Liver (tissue), 9 donors: Measurements from ENCODE around the gene MBD6. TPM values are rescaled to one million over a fixed set of nuclear protein-coding genes. Genes with fewer than 3 reads are reported as not detected.

Experiments
- DNase-seq: peaks from one replicate; pipeline ENCODE4 v3.0.0-alpha.2; 2017; ENCODE audit warnings: low spot score
- H3K27ac ChIP-seq, 2 donors: one replicate each; pipeline ENCODE4 v1.7.0; 2013; ENCODE audit warnings: inconsistent platforms in 2 of 2, low read length in 2 of 2, control low read depth in 1 of 2, low read depth in 1 of 2, mild to moderate bottlenecking in 1 of 2
- H3K27me3 ChIP-seq, 4 donors: one replicate each; pipeline versions ENCODE4 v1.6.1 to v1.7.0; 2013; ENCODE audit warnings: low read length in 3 of 4, inconsistent platforms in 1 of 4, mild to moderate bottlenecking in 1 of 4, moderate library complexity in 1 of 4; ENCODE audit not compliant: control insufficient read depth in 4 of 4, insufficient read depth in 4 of 4
- H3K36me3 ChIP-seq, 4 donors: one replicate each; pipeline versions ENCODE4 v1.6.1 to v1.7.0; 2013; ENCODE audit warnings: low read length in 3 of 4, mild to moderate bottlenecking in 3 of 4, low read depth in 1 of 4, moderate library complexity in 1 of 4; ENCODE audit not compliant: control insufficient read depth in 4 of 4, insufficient read depth in 3 of 4
- H3K4me1 ChIP-seq, 4 donors: one replicate each; pipeline versions ENCODE4 v1.6.1 to v1.7.0; 2013; ENCODE audit warnings: low read length in 3 of 4, mild to moderate bottlenecking in 3 of 4, moderate library complexity in 1 of 4; ENCODE audit not compliant: control insufficient read depth in 4 of 4, insufficient read depth in 4 of 4
- H3K4me3 ChIP-seq, 3 donors: one replicate each; pipeline versions ENCODE4 v1.6.1 to v1.7.0; 2013; ENCODE audit warnings: low read length in 3 of 3, control low read depth in 1 of 3, low read depth in 1 of 3, mild to moderate bottlenecking in 1 of 3
- H3K9ac ChIP-seq, 2 donors: one replicate each; pipeline ENCODE4 v1.7.0; 2013; ENCODE audit warnings: low read length in 2 of 2, mild to moderate bottlenecking in 2 of 2, moderate library complexity in 2 of 2, control low read depth in 1 of 2, low read depth in 1 of 2
- H3K9me3 ChIP-seq, 4 donors: one replicate each; pipeline versions ENCODE4 v1.6.1 to v1.7.0; 2013; ENCODE audit warnings: low read length in 3 of 4; ENCODE audit not compliant: control insufficient read depth in 4 of 4
- ATF3 ChIP-seq: IDR thresholded peaks from 2 replicates; pipeline ENCODE4 v1.6.1; 2016; ENCODE audit warnings: antibody characterized with exemption
- CTCF ChIP-seq: fragments of 150-350 bp; IDR thresholded peaks from 2 replicates; pipeline ENCODE4 v1.5.1; 2017; ENCODE audit warnings: improper control_type of control experiment, low read depth, low read length; ENCODE audit not compliant: missing input control
- EGR1 ChIP-seq, 2 donors: IDR thresholded peaks; 2 replicates each; pipeline ENCODE4 v1.6.1; 2016 to 2018; ENCODE audit warnings: antibody characterized with exemption in 2 of 2, low read depth in 2 of 2
- FOXA1 ChIP-seq: IDR thresholded peaks from 2 replicates; pipeline ENCODE4 v1.6.1; 2016; ENCODE audit warnings: antibody characterized with exemption
- FOXA2 ChIP-seq: IDR thresholded peaks from 2 replicates; pipeline ENCODE4 v1.6.1; 2016; ENCODE audit warnings: antibody characterized with exemption
- GABPA ChIP-seq, 2 donors: IDR thresholded peaks in 1 of 2; conservative IDR thresholded peaks in 1 of 2; 2 replicates each; pipeline ENCODE4 v1.6.1; 2016; ENCODE audit warnings: antibody characterized with exemption in 2 of 2, mild to moderate bottlenecking in 1 of 2, moderate library complexity in 1 of 2
- HNF4A ChIP-seq, 2 donors: conservative IDR thresholded peaks; 2 replicates each; pipeline ENCODE4 v1.6.1; 2016; ENCODE audit warnings: antibody characterized with exemption in 2 of 2, mild to moderate bottlenecking in 2 of 2
- HNF4G ChIP-seq: IDR thresholded peaks from 2 replicates; pipeline ENCODE4 v1.6.1; 2016; ENCODE audit warnings: antibody characterized with exemption
- JUND ChIP-seq, 2 donors: IDR thresholded peaks; 2 replicates each; pipeline ENCODE4 v1.6.1; 2016; ENCODE audit warnings: antibody characterized with exemption in 2 of 2
- NR2F2 ChIP-seq: IDR thresholded peaks from 2 replicates; pipeline ENCODE4 v1.6.1; 2016; ENCODE audit warnings: antibody characterized with exemption
- RAD21 ChIP-seq, 2 donors: IDR thresholded peaks; 2 replicates each; pipeline ENCODE4 v1.6.1; 2016; ENCODE audit warnings: antibody characterized with exemption in 2 of 2, mild to moderate bottlenecking in 2 of 2
- RXRA ChIP-seq, 2 donors: IDR thresholded peaks; 2 replicates each; pipeline ENCODE4 v1.6.1; 2017 to 2018; ENCODE audit warnings: antibody characterized with exemption in 2 of 2, mild to moderate bottlenecking in 1 of 2
- SP1 ChIP-seq: IDR thresholded peaks from 2 replicates; pipeline ENCODE4 v1.6.1; 2018; ENCODE audit warnings: antibody characterized with exemption, mild to moderate bottlenecking
- TAF1 ChIP-seq: conservative IDR thresholded peaks from 2 replicates; pipeline ENCODE4 v1.6.1; 2016; ENCODE audit warnings: antibody characterized with exemption, mild to moderate bottlenecking
- YY1 ChIP-seq: IDR thresholded peaks from 2 replicates; pipeline ENCODE4 v1.6.1; 2016; ENCODE audit warnings: antibody characterized with exemption, mild to moderate bottlenecking
- ZBTB33 ChIP-seq: IDR thresholded peaks from 2 replicates; pipeline ENCODE4 v1.6.1; 2016; ENCODE audit warnings: antibody characterized with exemption
- WGBS: extraction: QIAGEN DNeasy Blood & Tissue Kit; methylation state at CpG from one replicate; pipeline ENCODE4 v1.1.7; 2013; 5-methylcytosine and 5-hydroxymethylcytosine counted together
- polyA plus RNA-seq, 2 donors: library from polyadenylated mRNA; stranded (reverse) in 1 of 2; unstranded in 1 of 2; fragments of 200-250 nt in 1 of 2; fragments of >200 nt in 1 of 2; fragmentation: Nextera tagmentation in 1 of 2; extraction: Ambion mirVana in 1 of 2; gene quantifications; one replicate each; pipeline versions ENCODE4 v1.2.1 to v1.2.3, GENCODE V29; 2013 to 2015
- total RNA-seq, 2 donors: library from RNA; depleted of rRNA; stranded (reverse); fragments of >200 nt; gene quantifications; one replicate each; pipeline ENCODE4 v1.2.3, GENCODE V29; 2014
- TF ChIP-seq, protein P1 (sequence below): IDR thresholded peaks from 2 replicates; pipeline ENCODE4 v1.6.1; 2016; ENCODE audit warnings: antibody characterized with exemption, mild to moderate bottlenecking
- TF ChIP-seq, protein P2 (sequence below): IDR thresholded peaks from 2 replicates; pipeline ENCODE4 v1.6.1; 2016; ENCODE audit warnings: antibody characterized with exemption
- donor health status: healthy.
- donor health status: healthy.
- donor health status: healthy.
- donor health status: healthy.
- donor health status: healthy.

Gene MBD6
- total and polyA plus RNA-seq, 4 donors = 9.9 to 20.2 (median 14.9) TPM

DNA sequence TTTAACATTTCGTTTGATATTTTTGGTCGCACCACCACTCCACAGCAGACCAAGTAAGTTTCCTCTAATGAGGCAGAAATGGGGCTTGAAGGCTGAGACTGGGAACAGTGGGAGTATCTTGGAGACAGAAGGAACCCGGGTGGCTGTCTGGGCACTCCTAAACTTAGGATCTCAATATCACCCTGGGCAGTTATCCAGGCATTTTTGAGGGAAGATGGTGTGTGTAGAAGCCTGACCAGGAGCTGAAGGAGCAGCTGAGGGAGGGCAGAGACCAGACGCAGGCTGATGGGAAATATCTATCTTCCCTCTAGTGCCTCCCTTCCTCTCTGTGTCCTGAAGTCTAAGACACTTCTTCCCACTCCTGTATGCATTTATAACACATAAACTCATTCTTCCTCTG, 24.1 kb upstream of the MBD6 start:
- no peak overlapping the region for H3K9ac ChIP-seq
- TF ChIP-seq EGR1 (IDR thresholded peaks at IDR 0.05; ENCODE audit: low read depth in 2 of 2) (no peak), ATF3 (no peak), JUND (IDR thresholded peaks at IDR 0.05) (no peak), FOXA1 (no peak), ZBTB33 (no peak), YY1 (no peak), HNF4A (conservative IDR thresholded peaks at IDR 0.05) (no peak), FOXA2 (no peak), RAD21 (IDR thresholded peaks at IDR 0.05) (no peak), CTCF (no peak), TAF1 (no peak), SP1 (no peak), HNF4G (no peak), NR2F2 (no peak), RXRA (IDR thresholded peaks at IDR 0.05) (no peak), GABPA (IDR thresholded peaks at IDR 0.05 in 1 of 2, conservative IDR thresholded peaks at IDR 0.05 in 1 of 2) (no peak)
- TF ChIP-seq, protein P1, sequence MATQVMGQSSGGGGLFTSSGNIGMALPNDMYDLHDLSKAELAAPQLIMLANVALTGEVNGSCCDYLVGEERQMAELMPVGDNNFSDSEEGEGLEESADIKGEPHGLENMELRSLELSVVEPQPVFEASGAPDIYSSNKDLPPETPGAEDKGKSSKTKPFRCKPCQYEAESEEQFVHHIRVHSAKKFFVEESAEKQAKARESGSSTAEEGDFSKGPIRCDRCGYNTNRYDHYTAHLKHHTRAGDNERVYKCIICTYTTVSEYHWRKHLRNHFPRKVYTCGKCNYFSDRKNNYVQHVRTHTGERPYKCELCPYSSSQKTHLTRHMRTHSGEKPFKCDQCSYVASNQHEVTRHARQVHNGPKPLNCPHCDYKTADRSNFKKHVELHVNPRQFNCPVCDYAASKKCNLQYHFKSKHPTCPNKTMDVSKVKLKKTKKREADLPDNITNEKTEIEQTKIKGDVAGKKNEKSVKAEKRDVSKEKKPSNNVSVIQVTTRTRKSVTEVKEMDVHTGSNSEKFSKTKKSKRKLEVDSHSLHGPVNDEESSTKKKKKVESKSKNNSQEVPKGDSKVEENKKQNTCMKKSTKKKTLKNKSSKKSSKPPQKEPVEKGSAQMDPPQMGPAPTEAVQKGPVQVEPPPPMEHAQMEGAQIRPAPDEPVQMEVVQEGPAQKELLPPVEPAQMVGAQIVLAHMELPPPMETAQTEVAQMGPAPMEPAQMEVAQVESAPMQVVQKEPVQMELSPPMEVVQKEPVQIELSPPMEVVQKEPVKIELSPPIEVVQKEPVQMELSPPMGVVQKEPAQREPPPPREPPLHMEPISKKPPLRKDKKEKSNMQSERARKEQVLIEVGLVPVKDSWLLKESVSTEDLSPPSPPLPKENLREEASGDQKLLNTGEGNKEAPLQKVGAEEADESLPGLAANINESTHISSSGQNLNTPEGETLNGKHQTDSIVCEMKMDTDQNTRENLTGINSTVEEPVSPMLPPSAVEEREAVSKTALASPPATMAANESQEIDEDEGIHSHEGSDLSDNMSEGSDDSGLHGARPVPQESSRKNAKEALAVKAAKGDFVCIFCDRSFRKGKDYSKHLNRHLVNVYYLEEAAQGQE = no peak
- TF ChIP-seq, protein P2, sequence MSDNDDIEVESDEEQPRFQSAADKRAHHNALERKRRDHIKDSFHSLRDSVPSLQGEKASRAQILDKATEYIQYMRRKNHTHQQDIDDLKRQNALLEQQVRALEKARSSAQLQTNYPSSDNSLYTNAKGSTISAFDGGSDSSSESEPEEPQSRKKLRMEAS = no peak
- DNase-seq = no peak
- no peaks in the 10 kb centered on the region for H3K9me3 ChIP-seq
- no peaks in the 10 kb centered on the region for H3K4me1 ChIP-seq
- H3K4me3 ChIP-seq = no peak overlapping the region
- H3K27me3 ChIP-seq = no peaks in the 10 kb centered on the region
- H3K36me3 ChIP-seq = peaks cover 16 to 51% (median 31%) of the 10 kb centered on the region in 4 donors
- no peak overlapping the region for H3K27ac ChIP-seq
- WGBS = 98% methylated on average over 4 of the region's 4 CpGs
